BJ (cell line): ENCODE data around the gene WFDC2. TPM values are rescaled to one million over a fixed set of nuclear protein-coding genes. Genes with fewer than 3 reads are reported as not detected.

Source experiments
- CTCF ChIA-PET: fragments of 350-600 bp; formaldehyde crosslinking; extraction: SDS; loops from one replicate; lab custom pipeline; 2021; ENCODE audit warnings: antibody characterized with exemption, inconsistent platforms; lab: Yijun Ruan, JAX
- POLR2A ChIA-PET: fragments of 300-600 bp; sonication (Branson Sonifier 250); formaldehyde crosslinking; extraction: SDS; loops from one replicate; lab custom pipeline; 2021; ENCODE audit warnings: antibody characterized with exemption; lab: Charles Lee
- DNase-seq: peaks from one replicate; pipeline ENCODE4 v3.0.0-alpha.2; 2011; ENCODE audit warnings: low read depth
- H3K27me3 ChIP-seq: 2 replicates; pipeline ENCODE4 v1.6.0; 2011; ENCODE audit warnings: low read length; ENCODE audit not compliant: control insufficient read depth, insufficient read depth
- H3K36me3 ChIP-seq: 2 replicates; pipeline ENCODE4 v1.5.1; 2011; ENCODE audit warnings: low read length; ENCODE audit not compliant: control insufficient read depth, insufficient read depth
- H3K4me3 ChIP-seq: 2 replicates; pipeline ENCODE4 v1.5.1; 2011; ENCODE audit warnings: low read depth, mild to moderate bottlenecking, control low read depth, low read length
- CTCF ChIP-seq: IDR thresholded peaks from 2 replicates; pipeline ENCODE4 v1.5.1; 2011; ENCODE audit warnings: low read depth, mild to moderate bottlenecking, control low read depth, inconsistent platforms, low read length, moderate library complexity; ENCODE audit not compliant: insufficient read depth
- polyA plus RNA-seq: library from polyadenylated mRNA; depleted of rRNA; stranded (reverse); fragments of >200 nt; gene quantifications from 2 replicates; pipeline ENCODE4 v1.2.3, GENCODE V29; 2011

The WFDC2 gene
- polyA plus RNA-seq, 1 experiment, result not detected

DNA sequence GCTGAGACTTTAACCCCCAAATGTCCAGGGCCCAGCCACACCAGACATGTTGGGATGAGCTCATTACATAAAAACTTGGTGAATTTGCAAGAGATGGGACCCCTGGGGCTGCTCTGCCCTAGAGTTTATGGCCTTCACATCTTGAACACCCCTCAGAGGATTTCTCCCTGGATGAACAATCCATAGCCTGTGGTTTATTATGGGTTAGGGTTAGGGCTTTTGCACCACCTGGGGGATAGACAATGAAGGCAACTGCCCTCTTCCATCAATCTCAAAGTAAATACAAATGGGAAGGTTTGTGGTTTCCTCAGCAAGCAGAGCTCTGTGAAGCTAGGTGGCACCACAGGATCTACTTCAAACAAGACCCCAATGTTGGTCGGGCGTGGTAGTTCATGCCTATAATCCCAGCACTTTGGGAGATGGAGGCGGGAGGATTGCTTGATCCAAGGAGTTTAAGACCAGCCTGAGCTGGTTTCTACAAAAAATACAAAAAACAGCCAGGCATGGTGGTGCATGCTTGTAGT is 28.5 kb downstream of the WFDC2 start:
- POLR2A ChIA-PET, result no interaction called here

GRCh38 chr20:45500022-45500421 is 30.5 kb downstream of the WFDC2 start:
- ChIA-PET POLR2A (no interaction called here), CTCF (interaction anchor here (0.6 kb wide), 1 partner anchor 60 kb away, joined by 3 read pairs; no protein-coding TSS in a partner anchor)
- TF ChIP-seq CTCF, result no peak
- H3K36me3 ChIP-seq, result no peaks in the 10 kb centered on the region
- DNase-seq, result no peak
- no peak overlapping the region for H3K4me3 ChIP-seq
- no peaks in the 10 kb centered on the region; the same call in 1 of the 2 replicates for H3K27me3 ChIP-seq

More for the DNA sequence above, 28.5 kb downstream of the WFDC2 start:
- TF ChIP-seq CTCF, result no peak
- Histone ChIP-seq H3K27me3 (no peaks in the 10 kb centered on the region), H3K36me3 (no peaks in the 10 kb centered on the region), H3K4me3 (no peak overlapping the region)
- CTCF ChIA-PET, result interaction anchor here (1.0 kb wide), 1 partner anchor 273 kb away, joined by 3 read pairs; no protein-coding TSS in a partner anchor
- DNase-seq, result no peak

GRCh38 chr20:45501600-45501999 is 32.0 kb downstream of the WFDC2 start:
- Histone ChIP-seq H3K36me3 (no peaks in the 10 kb centered on the region), H3K27me3 (no peaks in the 10 kb centered on the region; the same call in 1 of the 2 replicates), H3K4me3 (no peak overlapping the region)
- ChIA-PET POLR2A (no interaction called here), CTCF (interaction anchor here (0.6 to 0.9 kb wide), 2 partner anchors 46 to 207 kb away, joined by 3 to 5 read pairs; no protein-coding TSS in a partner anchor)
- no peak for TF ChIP-seq CTCF
- no peak for DNase-seq

GRCh38 chr20:45502561-45502960 is 33.0 kb downstream of the WFDC2 start:
- no peaks in the 10 kb centered on the region for H3K36me3 ChIP-seq
- no peaks in the 10 kb centered on the region; the same call in 1 of the 2 replicates for H3K27me3 ChIP-seq
- DNase-seq, result no peak
- H3K4me3 ChIP-seq, result no peak overlapping the region
- ChIA-PET CTCF (interaction anchor here (0.6 kb wide), 1 partner anchor 515 kb away, joined by 4 read pairs; no protein-coding TSS in a partner anchor), POLR2A (no interaction called here)
- TF ChIP-seq CTCF, result no peak

- no peak for TF ChIP-seq CTCF
- ChIA-PET CTCF (no interaction called here), POLR2A (no interaction called here)
- H3K4me3 ChIP-seq, result no peak overlapping the region
- no peaks in the 10 kb centered on the region; the same call in 1 of the 2 replicates for H3K27me3 ChIP-seq
- no peaks in the 10 kb centered on the region for H3K36me3 ChIP-seq
- DNase-seq, result no peak
Observed at GRCh38 chr20:45503403-45503802, 33.9 kb downstream of the WFDC2 start.
